K562 (cell line): ENCODE results near the gene TMEM156.

Experiments used
- CHCHD3 ChIP-seq: fragments of 250-450 bp; sonication (Bioruptor Pico); IDR thresholded peaks from 2 replicates; pipeline ENCODE4 v2.1.2; 2022; ENCODE audit warnings: mild to moderate bottlenecking
- EZH2 ChIP-seq: IDR thresholded peaks from 2 replicates; pipeline ENCODE4 v1.6.1; 2012; ENCODE audit warnings: low read depth, mild to moderate bottlenecking, inconsistent platforms, low read length, borderline replicate concordance
- HCFC1 ChIP-seq: IDR thresholded peaks from 2 replicates; pipeline ENCODE4 v1.6.1; 2012; ENCODE audit warnings: low read depth, low read length, improper control_type of control experiment
- JUND ChIP-seq, 2 experiments: IDR thresholded peaks; 2 replicates in 1 of 2; 3 replicates in 1 of 2; pipeline ENCODE4 v1.6.1; 2011; ENCODE audit warnings: borderline replicate concordance in 2 of 2, low read depth in 2 of 2, low read length in 2 of 2, improper control_type of control experiment in 1 of 2, missing biosample characterization in 1 of 2, missing genetic modification characterization in 1 of 2, missing genetic modification reagents in 1 of 2
- MAX ChIP-seq: sonication (generic); formaldehyde crosslinking; IDR thresholded peaks from 2 replicates; pipeline ENCODE4 v1.9.0; 2022; ENCODE audit warnings: mild to moderate bottlenecking, missing genetic modification reagents
- MTA2 ChIP-seq: fragments of 450-650 bp; IDR thresholded peaks from 2 replicates; pipeline ENCODE4 v1.6.1; 2016; ENCODE audit warnings: low read depth
- MYC ChIP-seq, 2 experiments: fragments of 250-450 bp in 1 of 2; sonication (Bioruptor Pico) in 1 of 2; IDR thresholded peaks; 2 replicates each; pipeline versions ENCODE4 v1.5.1 to v1.6.1; 2012 to 2021; ENCODE audit warnings: low read depth in 2 of 2, borderline replicate concordance in 1 of 2, improper control_type of control experiment in 1 of 2, low read length in 1 of 2, mild to moderate bottlenecking in 1 of 2, moderate library complexity in 1 of 2
- NR1H2 ChIP-seq: sonication (generic); formaldehyde crosslinking; IDR thresholded peaks from 2 replicates; pipeline ENCODE4 v1.4.0; 2020; ENCODE audit warnings: mild to moderate bottlenecking, missing genetic modification reagents
- TCF3 ChIP-seq: sonication (generic); formaldehyde crosslinking; IDR thresholded peaks from 2 replicates; pipeline ENCODE4 v1.4.0; 2020; ENCODE audit warnings: mild to moderate bottlenecking, missing genetic modification reagents
- ZNF282 ChIP-seq: sonication (generic); formaldehyde crosslinking; IDR thresholded peaks from 2 replicates; pipeline ENCODE4 v1.8.1; 2023; ENCODE audit warnings: missing genetic modification reagents

- TF ChIP-seq MAX (no peak), MYC (IDR thresholded peaks at IDR 0.05; ENCODE audit: low read depth, low read length) (no peak), MYC (CRISPR knock-in tag; IDR thresholded peaks at IDR 0.05; ENCODE audit: borderline replicate concordance, low read depth) (no peak), EZH2 (no peak), TCF3 (no peak), HCFC1 (no peak), JUND (IDR thresholded peaks at IDR 0.05; ENCODE audit: borderline replicate concordance, low read depth, low read length) (no peak), JUND (tag; IDR thresholded peaks at IDR 0.05; ENCODE audit: borderline replicate concordance, low read depth, low read length) (no peak), NR1H2 (CRISPR knock-in tag) (no peak), MTA2 (no peak), ZNF282 (CRISPR knock-in tag) (no peak), CHCHD3 (CRISPR knock-in tag) (no peak)
Measured at GRCh38 chr4:39023059-39023458, 9.2 kb downstream of the TMEM156 start.
